H9 (cell line): ENCODE results near the gene EFNA5. TPM values are rescaled to one million over a fixed set of nuclear protein-coding genes. Genes with fewer than 3 reads are reported as not detected.
A peak's percentile ranks its signal among the peaks of the same experiment; 100 is the strongest.

ENCODE experiments used
- DNase-seq: peaks from one replicate; pipeline ENCODE4 v3.0.0-alpha.2; 2017
- H2AFZ ChIP-seq: one replicate; pipeline ENCODE4 v1.6.1; 2013; ENCODE audit warnings: mild to moderate bottlenecking, low read length, control low read depth, moderate library complexity
- H2AK5ac ChIP-seq: 2 replicates; pipeline ENCODE4 v1.6.1; 2013; ENCODE audit warnings: low read length, control low read depth, mixed read lengths; ENCODE audit not compliant: insufficient read length
- H2BK120ac ChIP-seq: one replicate; pipeline ENCODE4 v1.6.1; 2013; ENCODE audit warnings: low read depth, mild to moderate bottlenecking, low read length, control low read depth, inconsistent platforms; ENCODE audit not compliant: poor library complexity, severe bottlenecking
- H2BK12ac ChIP-seq: 2 replicates; pipeline ENCODE4 v1.6.1; 2013; ENCODE audit warnings: low read length, control low read depth, mixed read lengths, low read depth; ENCODE audit not compliant: insufficient read length
- H2BK15ac ChIP-seq: 2 replicates; pipeline ENCODE4 v1.6.1; 2013; ENCODE audit warnings: low read depth, low read length, control low read depth
- H2BK20ac ChIP-seq: one replicate; pipeline ENCODE4 v1.6.1; 2013; ENCODE audit warnings: low read depth, mild to moderate bottlenecking, low read length, control low read depth, inconsistent platforms; ENCODE audit not compliant: poor library complexity, severe bottlenecking
- H2BK5ac ChIP-seq: 2 replicates; pipeline ENCODE4 v1.6.1; 2013; ENCODE audit warnings: low read length, control low read depth, mixed read lengths; ENCODE audit not compliant: insufficient read length
- H3K14ac ChIP-seq: 2 replicates; pipeline ENCODE4 v1.6.1; 2013; ENCODE audit warnings: low read length, control low read depth; ENCODE audit not compliant: insufficient read depth
- H3K18ac ChIP-seq: 2 replicates; pipeline ENCODE4 v1.6.1; 2013; ENCODE audit warnings: low read depth, mild to moderate bottlenecking, mixed read lengths, low read length, control low read depth; ENCODE audit not compliant: insufficient read length
- H3K23ac ChIP-seq: 2 replicates; pipeline ENCODE4 v1.6.1; 2013; ENCODE audit warnings: low read length, control low read depth, mixed read lengths, low read depth; ENCODE audit not compliant: insufficient read length
- H3K23me2 ChIP-seq: 2 replicates; pipeline ENCODE4 v1.6.1; 2013; ENCODE audit warnings: low read depth, mild to moderate bottlenecking, mixed read lengths, low read length, control low read depth; ENCODE audit not compliant: insufficient read length, poor library complexity, severe bottlenecking
- H3K27ac ChIP-seq: 2 replicates; pipeline ENCODE4 v1.5.1; 2013; ENCODE audit warnings: low read length, control low read depth, mixed read lengths, low read depth; ENCODE audit not compliant: insufficient read length
- H3K27me3 ChIP-seq: 2 replicates; pipeline ENCODE4 v1.6.1; 2013; ENCODE audit warnings: low read length, control low read depth, inconsistent platforms; ENCODE audit not compliant: insufficient read depth
- H3K4ac ChIP-seq: 2 replicates; pipeline ENCODE4 v1.6.1; 2013; ENCODE audit warnings: low read depth, mild to moderate bottlenecking, control low read depth, inconsistent platforms, low read length, moderate library complexity
- H3K4me1 ChIP-seq: 2 replicates; pipeline ENCODE4 v1.6.1; 2013; ENCODE audit warnings: low read length, control low read depth, inconsistent platforms; ENCODE audit not compliant: insufficient read depth
- H3K4me2 ChIP-seq: 2 replicates; pipeline ENCODE4 v1.6.1; 2013; ENCODE audit warnings: low read length, control low read depth, mixed read lengths; ENCODE audit not compliant: insufficient read length, insufficient read depth
- H3K56ac ChIP-seq: 2 replicates; pipeline ENCODE4 v1.6.1; 2013; ENCODE audit warnings: low read depth, mild to moderate bottlenecking, mixed read lengths, low read length, control low read depth; ENCODE audit not compliant: insufficient read length
- H3K79me1 ChIP-seq: 2 replicates; pipeline ENCODE4 v1.6.1; 2013; ENCODE audit warnings: low read depth, mild to moderate bottlenecking, moderate library complexity, low read length, control low read depth, inconsistent platforms; ENCODE audit not compliant: insufficient read depth, poor library complexity, severe bottlenecking
- H3K79me2 ChIP-seq: 2 replicates; pipeline ENCODE4 v1.6.1; 2013; ENCODE audit warnings: low read length, control low read depth, inconsistent platforms; ENCODE audit not compliant: insufficient read depth
- H3K9ac ChIP-seq: 2 replicates; pipeline ENCODE4 v1.6.1; 2013; ENCODE audit warnings: low read length, control low read depth, mixed read lengths; ENCODE audit not compliant: insufficient read length; ENCODE audit errors: extremely low read depth
- H3K9me3 ChIP-seq: one replicate; pipeline ENCODE4 v1.6.1; 2013; ENCODE audit warnings: low read depth, low read length, inconsistent platforms; ENCODE audit not compliant: control insufficient read depth
- H3T11ph ChIP-seq: one replicate; pipeline ENCODE4 v1.6.1; 2013; ENCODE audit warnings: mild to moderate bottlenecking, low read length, control low read depth, inconsistent platforms
- H4K20me1 ChIP-seq: one replicate; pipeline ENCODE4 v1.6.1; 2013; ENCODE audit not compliant: control insufficient read depth, insufficient read length, insufficient read depth
- H4K5ac ChIP-seq: 2 replicates; pipeline ENCODE4 v1.6.1; 2013; ENCODE audit warnings: low read depth, mild to moderate bottlenecking, mixed read lengths, low read length, control low read depth; ENCODE audit not compliant: insufficient read length
- H4K8ac ChIP-seq: replicated peaks from 2 replicates; pipeline ENCODE4 v1.6.1; 2013; ENCODE audit warnings: low read length, control low read depth, mixed read lengths, low read depth; ENCODE audit not compliant: insufficient read length
- H4K91ac ChIP-seq: 2 replicates; pipeline ENCODE4 v1.6.1; 2013; ENCODE audit warnings: low read depth, mild to moderate bottlenecking, moderate library complexity, mixed read lengths, low read length, control low read depth; ENCODE audit not compliant: insufficient read length
- H3K27ac Mint-ChIP-seq, 3 experiments: 2 replicates in 2 of 3; 3 replicates in 1 of 3; pipeline ENCODE4 v1.8.0; 2020 to 2021; ENCODE audit warnings: mixed read lengths in 3 of 3, mild to moderate bottlenecking in 1 of 3, moderate library complexity in 1 of 3
- H3K27me3 Mint-ChIP-seq: 2 replicates; pipeline ENCODE4 v1.8.0; 2021; ENCODE audit warnings: low read depth, mild to moderate bottlenecking, moderate library complexity, mixed read lengths
- H3K36me3 Mint-ChIP-seq, 3 experiments: 2 replicates in 2 of 3; 3 replicates in 1 of 3; pipeline ENCODE4 v1.8.0; 2020 to 2021; ENCODE audit warnings: low read depth in 3 of 3, mixed read lengths in 3 of 3; ENCODE audit not compliant: insufficient read depth in 1 of 3
- H3K4me1 Mint-ChIP-seq, 2 experiments: 2 replicates each; pipeline ENCODE4 v1.8.0; 2020; ENCODE audit warnings: mixed read lengths in 2 of 2
- H3K4me3 Mint-ChIP-seq, 2 experiments: 2 replicates in 1 of 2; 3 replicates in 1 of 2; pipeline ENCODE4 v1.8.0; 2020 to 2021; ENCODE audit warnings: mild to moderate bottlenecking in 2 of 2, mixed read lengths in 2 of 2, moderate library complexity in 1 of 2
- H3K9me3 Mint-ChIP-seq, 2 experiments: 2 replicates in 1 of 2; 3 replicates in 1 of 2; pipeline ENCODE4 v1.8.0; 2020; ENCODE audit warnings: mild to moderate bottlenecking in 2 of 2, mixed read lengths in 2 of 2, moderate library complexity in 1 of 2
- CTCF ChIP-seq: fragments of 200-600 bp; sonication (generic); conservative IDR thresholded peaks from 3 replicates; pipeline ENCODE4 v1.8.0; 2021; ENCODE audit warnings: antibody characterized with exemption, mild to moderate bottlenecking
- WGBS: extraction: QIAGEN DNeasy Blood & Tissue Kit; methylation state at CpG from one replicate; pipeline ENCODE4 v1.1.7; 2013; ENCODE audit warnings: missing lambda C conversion rate, low lambda C conversion rate, mixed read lengths; ENCODE audit not compliant: insufficient read length; ENCODE audit errors: extremely low coverage; 5-methylcytosine and 5-hydroxymethylcytosine counted together
- total RNA-seq: library from RNA; stranded (reverse); gene quantifications from 2 replicates; pipeline ENCODE4 v1.2.1, GENCODE V29; 2021

The EFNA5 gene
- total RNA-seq, 1 experiment from 2014 or later, result 20.4 TPM

- H3K27ac Mint-ChIP-seq, result peak overlapping the region; percentile 63 to 99 (median 87); a peak in 5 of 7 replicates
- H3K23me2 ChIP-seq, result no peaks in the 10 kb centered on the region
- no peaks in the 10 kb centered on the region for H3K27me3 Mint-ChIP-seq
- H3K14ac ChIP-seq, result no peak overlapping the region
- no peaks in the 10 kb centered on the region for H3K9me3 ChIP-seq
- no peak overlapping the region for H2AFZ ChIP-seq
- H2BK20ac ChIP-seq, result no peak overlapping the region
- peak overlapping the region; percentile 53 for H3K4me2 ChIP-seq
- peak overlapping the region; percentile 69 for H3K27ac ChIP-seq
- H3K4me1 Mint-ChIP-seq, result peaks cover 45 to 65% of the 10 kb centered on the region in 2 experiments
- H3K18ac ChIP-seq, result no peak overlapping the region
- H3K79me2 ChIP-seq, result no peaks in the 10 kb centered on the region
- H2BK120ac ChIP-seq, result no peak overlapping the region
- no peak overlapping the region for H2AK5ac ChIP-seq
- peak; percentile 72 for DNase-seq
- H3K9ac ChIP-seq, result no peak overlapping the region
- no CpG with 5 or more reads among the region's 3 CpGs for WGBS
- no peaks in the 10 kb centered on the region; the same call in 1 of the 2 replicates for H3K27me3 ChIP-seq
- H3K4ac ChIP-seq, result no peak overlapping the region
- no peak for TF ChIP-seq CTCF
- peaks cover 19% of the 10 kb centered on the region; the same call in 1 of the 2 replicates for H3K4me1 ChIP-seq
- H3K56ac ChIP-seq, result no peak overlapping the region
- H2BK5ac ChIP-seq, result no peak overlapping the region
- H3K4me3 Mint-ChIP-seq, result no peak overlapping the region; a peak in 2 of 5 replicates
- H4K5ac ChIP-seq, result no peak overlapping the region
- H3K9me3 Mint-ChIP-seq, result no peaks in the 10 kb centered on the region
- H3K36me3 Mint-ChIP-seq, result peaks cover 0 to 4% (median 2%) of the 10 kb centered on the region in 3 experiments; a peak in 1 of 7 replicates
- no peak overlapping the region for H3K23ac ChIP-seq
- H2BK15ac ChIP-seq, result no peak overlapping the region
- H4K20me1 ChIP-seq, result no peaks in the 10 kb centered on the region
- H4K91ac ChIP-seq, result no peak overlapping the region
- no peaks in the 10 kb centered on the region for H3K79me1 ChIP-seq
- no peak overlapping the region for H3T11ph ChIP-seq
- no peak overlapping the region for H2BK12ac ChIP-seq
- no peak overlapping the region for H4K8ac ChIP-seq
These were observed 158.7 kb downstream of the EFNA5 start for GRCh38 chr5:107512029-107512428.
